ENCODE measurements around the gene SMARCD2.

The SMARCD2 gene

DNA sequence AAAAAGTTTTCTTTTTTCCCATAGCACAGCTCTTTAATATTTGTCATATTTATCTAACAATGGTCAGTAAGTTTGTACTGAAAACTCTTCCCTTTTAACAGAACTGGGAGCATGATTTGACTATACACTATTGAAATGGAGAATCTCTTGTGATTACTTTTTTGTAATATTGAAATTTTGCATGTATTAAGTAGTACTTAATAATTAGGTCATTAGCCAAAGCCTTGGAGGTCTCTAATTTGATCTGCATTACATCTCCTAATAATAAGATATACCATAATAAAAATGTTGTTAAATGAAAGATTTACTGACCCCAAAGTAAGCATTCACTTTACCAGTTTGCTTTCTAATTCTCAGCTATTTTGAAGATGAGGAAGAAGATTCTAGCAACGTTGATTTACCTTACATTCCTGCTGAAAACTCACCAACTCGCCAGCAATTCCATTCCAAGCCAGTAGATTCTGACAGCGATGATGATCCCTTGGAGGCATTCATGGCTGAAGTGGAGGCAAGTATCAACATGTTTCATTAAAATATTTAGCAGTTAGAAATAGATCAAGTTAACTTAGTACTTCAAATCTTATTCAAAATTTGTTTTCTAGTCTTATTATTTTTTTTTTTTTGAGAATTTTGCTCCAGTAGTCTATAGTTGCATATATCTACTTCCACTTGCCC, 50.3 kb downstream of the SMARCD2 start:
- peak overlapping the region; percentile 45 for H3K27ac Mint-ChIP-seq
- H3K36me3 Mint-ChIP-seq: peaks cover 43% of the 10 kb centered on the region
- no peaks in the 10 kb centered on the region for H3K4me1 Mint-ChIP-seq
- no peak for DNase-seq
- no peaks in the 10 kb centered on the region for H3K9me3 Mint-ChIP-seq
- CTCF ChIA-PET: interaction anchor here (0.6 to 0.9 kb wide), 2 partner anchors 13 to 94 kb away, joined by 3 read pairs; no protein-coding TSS in a partner anchor
- H3K27me3 Mint-ChIP-seq: no peaks in the 10 kb centered on the region
- H3K4me3 Mint-ChIP-seq: no peak overlapping the region

DNA sequence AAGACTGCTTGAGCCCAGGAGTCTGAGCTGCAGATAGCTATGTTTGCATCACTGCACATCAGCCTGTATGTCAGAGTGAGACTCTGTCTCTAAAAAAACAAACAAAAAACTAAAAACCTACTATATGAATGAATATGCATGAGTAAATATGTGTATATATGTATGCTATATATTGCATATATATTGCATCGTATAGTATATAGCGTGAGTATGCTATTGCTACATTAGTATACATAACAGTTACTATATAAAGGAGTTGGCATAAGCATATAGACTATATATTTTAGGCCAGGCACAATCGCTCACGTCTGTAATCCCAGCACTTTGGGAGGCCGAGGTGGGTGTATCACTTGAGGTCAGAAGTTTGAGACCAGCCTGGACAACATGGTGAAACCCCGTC, 52.4 kb downstream of the SMARCD2 start:
- H3K9me3 Mint-ChIP-seq: no peaks in the 10 kb centered on the region
- CTCF ChIA-PET: no interaction called here

DNA sequence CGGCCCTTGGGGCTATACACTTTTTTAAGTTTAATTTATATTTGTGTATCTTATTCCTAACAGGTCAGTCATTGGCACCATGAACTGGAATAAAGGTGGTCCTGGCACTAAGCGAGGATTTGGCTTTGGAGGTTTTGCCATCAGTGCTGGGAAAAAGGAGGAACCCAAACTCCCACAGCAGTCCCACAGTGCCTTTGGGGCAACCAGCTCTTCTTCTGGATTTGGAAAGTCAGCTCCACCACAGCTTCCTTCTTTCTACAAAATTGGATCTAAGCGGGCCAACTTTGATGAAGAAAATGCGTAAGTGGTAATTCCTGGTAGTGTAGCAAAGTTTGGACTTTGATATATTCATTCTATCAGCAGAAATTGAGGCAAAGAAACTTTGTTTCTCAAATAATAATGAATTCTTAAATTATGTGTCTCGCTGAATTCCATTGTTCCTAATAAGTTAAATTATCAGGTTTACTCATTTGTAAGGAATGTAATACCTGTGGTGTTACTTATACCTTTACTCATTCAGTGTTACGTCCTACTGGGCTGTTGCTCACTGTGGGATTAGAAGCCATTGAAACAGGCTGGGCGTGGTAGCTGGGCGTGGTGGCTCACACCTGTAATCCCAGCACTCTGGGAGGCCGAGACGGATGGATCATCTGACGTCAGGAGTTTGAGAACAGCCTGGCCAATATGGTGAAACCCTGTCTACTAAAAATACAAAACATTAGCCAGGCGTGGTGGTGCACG, 55.3 kb downstream of the SMARCD2 start:
- Mint-ChIP-seq H3K27me3 (no peaks in the 10 kb centered on the region), H3K36me3 (peaks cover 27% of the 10 kb centered on the region), H3K4me1 (peaks cover 18% of the 10 kb centered on the region), H3K9me3 (no peaks in the 10 kb centered on the region), H3K4me3 (no peak overlapping the region), H3K27ac (no peak overlapping the region)
- CTCF ChIA-PET: interaction anchor here (1.0 kb wide), 1 partner anchor 12 kb away, joined by 3 read pairs; no protein-coding TSS in a partner anchor
- DNase-seq: no peak

More for the DNA sequence above, 52.4 kb downstream of the SMARCD2 start:
- Mint-ChIP-seq H3K4me1 (peaks cover 3% of the 10 kb centered on the region), H3K4me3 (no peak overlapping the region), H3K27ac (no peak overlapping the region), H3K27me3 (no peaks in the 10 kb centered on the region), H3K36me3 (peaks cover 32% of the 10 kb centered on the region)
- no peak for DNase-seq

DNA sequence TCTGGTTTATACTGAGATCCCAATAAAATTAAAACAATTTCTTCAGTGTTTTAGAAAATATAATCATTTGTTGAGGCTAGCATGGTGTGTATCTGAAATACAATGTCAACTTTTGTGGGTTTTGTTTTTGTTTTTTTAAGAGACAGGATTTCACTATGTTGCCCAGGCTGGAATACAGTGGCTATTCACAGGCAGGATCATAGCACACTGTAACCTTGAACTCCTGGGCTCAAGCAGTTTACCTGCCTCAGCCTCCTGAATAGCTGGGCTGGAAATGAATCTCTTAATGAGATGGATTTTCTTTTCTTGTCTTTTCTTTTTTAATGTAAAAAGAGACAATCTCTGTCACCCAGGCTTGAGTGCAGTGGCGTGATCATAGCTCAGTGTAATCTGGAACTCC, 56.4 kb downstream of the SMARCD2 start:
- CTCF ChIA-PET: no interaction called here
- Mint-ChIP-seq H3K27ac (no peak overlapping the region), H3K4me1 (peaks cover 21% of the 10 kb centered on the region), H3K9me3 (no peaks in the 10 kb centered on the region), H3K36me3 (peaks cover 29% of the 10 kb centered on the region), H3K4me3 (no peak overlapping the region), H3K27me3 (no peaks in the 10 kb centered on the region)
- DNase-seq: no peak

DNA sequence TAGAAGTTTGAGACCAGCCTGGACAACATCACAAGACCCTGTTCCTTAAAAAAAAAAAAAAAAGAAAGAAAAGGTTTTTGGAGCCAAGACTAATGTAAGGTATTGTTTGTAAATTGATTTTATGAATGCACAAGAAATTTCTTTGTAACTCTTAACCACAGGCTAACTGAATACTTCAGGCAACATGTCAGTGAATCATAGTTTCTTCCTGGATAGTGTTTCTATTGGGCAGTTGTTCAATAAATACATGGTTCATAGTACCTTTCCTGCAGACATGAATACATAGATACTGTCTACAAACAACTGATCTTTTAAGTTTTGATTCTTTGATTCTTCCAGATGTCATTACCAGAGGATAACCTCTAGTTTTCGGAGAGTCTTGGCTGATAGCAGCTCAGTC, 56.9 kb downstream of the SMARCD2 start:
- Mint-ChIP-seq H3K9me3 (no peaks in the 10 kb centered on the region), H3K27ac (no peak overlapping the region), H3K27me3 (no peaks in the 10 kb centered on the region), H3K4me3 (no peak overlapping the region), H3K36me3 (peaks cover 29% of the 10 kb centered on the region), H3K4me1 (peaks cover 24% of the 10 kb centered on the region)
- DNase-seq: no peak
- CTCF ChIA-PET: no interaction called here

DNA sequence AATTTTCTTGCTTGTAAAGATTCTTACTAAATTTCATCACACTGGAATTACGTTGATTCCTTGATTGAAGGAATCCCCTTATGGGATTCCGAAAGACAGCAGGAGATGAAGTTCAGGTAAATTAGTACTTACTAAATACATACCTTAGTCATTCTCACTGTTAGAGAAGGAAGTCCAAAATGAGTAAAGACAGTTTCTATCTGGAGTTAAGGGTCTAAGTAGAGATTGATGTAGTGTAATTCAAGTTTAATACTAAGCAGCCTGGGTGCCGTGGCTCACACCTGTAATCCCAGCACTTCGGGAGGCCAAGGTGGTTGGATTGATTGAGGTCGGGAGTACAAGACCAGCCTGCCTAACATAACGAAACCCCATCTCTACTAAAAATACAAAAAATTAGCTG, 59.0 kb downstream of the SMARCD2 start:
- peaks cover 32% of the 10 kb centered on the region for H3K36me3 Mint-ChIP-seq
- H3K9me3 Mint-ChIP-seq: no peaks in the 10 kb centered on the region
- no peak for DNase-seq
- no peak overlapping the region for H3K4me3 Mint-ChIP-seq
- H3K27ac Mint-ChIP-seq: no peak overlapping the region
- H3K27me3 Mint-ChIP-seq: no peaks in the 10 kb centered on the region
- CTCF ChIA-PET: interaction anchor here (1.2 to 1.7 kb wide), 4 partner anchors 8 to 85 kb away, joined by 3 to 7 read pairs (median 4); partner anchors contain the start of genes CCDC47 and DDX42
- peaks cover 37% of the 10 kb centered on the region for H3K4me1 Mint-ChIP-seq
